ENCODE data around the gene KCNIP1.

The KCNIP1 gene

DNA sequence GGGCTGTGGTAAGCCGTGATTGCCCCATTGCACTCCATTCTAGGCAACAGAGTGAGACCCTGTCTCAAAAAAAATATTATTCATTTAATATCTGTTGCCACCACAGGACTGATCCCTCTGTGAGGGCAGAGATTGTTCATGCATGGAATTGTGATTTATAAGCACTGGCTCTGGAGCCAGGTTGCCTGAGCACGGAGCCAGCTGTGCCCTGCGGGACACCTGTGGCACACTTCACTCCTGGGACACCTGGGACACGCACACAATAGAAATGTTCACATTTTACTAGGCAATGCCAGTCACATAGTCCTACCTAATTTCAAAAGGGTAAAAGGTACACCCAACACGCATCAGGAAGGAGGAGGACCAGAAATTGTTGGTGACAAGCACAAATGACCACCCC is 196.7 kb downstream of the KCNIP1 start:
- H2BK12ac ChIP-seq (ENCODE audit: low read length) = no peak overlapping the region
- no CpG with 5 or more reads among the region's 5 CpGs for WGBS, 2 donors (ENCODE audit: extremely low coverage in 2 of 2, insufficient read length in 2 of 2, insufficient replicate concordance in 1 of 2)

DNA sequence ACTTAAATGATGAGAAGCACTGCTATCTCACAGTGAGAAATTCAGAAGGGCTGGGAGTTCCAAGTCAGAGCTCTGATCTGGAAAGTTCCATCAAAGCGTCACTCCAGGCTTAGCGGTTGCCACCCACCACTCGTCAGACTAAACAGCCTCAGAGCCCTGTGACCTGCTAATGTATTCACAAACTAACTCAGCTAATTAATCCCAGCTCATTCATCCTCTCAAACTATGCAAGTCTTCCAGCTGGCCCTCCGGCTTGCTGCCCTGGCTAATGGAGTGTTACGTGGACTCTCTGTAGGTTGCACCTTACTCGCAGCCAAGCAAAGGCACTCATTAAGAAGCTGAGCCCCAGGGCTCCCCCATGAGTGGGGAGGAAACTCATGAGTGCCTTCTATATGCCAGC is 197.5 kb downstream of the KCNIP1 start:
- no peak overlapping the region for H2BK12ac ChIP-seq (ENCODE audit: low read length)
- H3K79me1 ChIP-seq (ENCODE audit: low read depth, low read length) = no peaks in the 10 kb centered on the region
- H4K8ac ChIP-seq (ENCODE audit: low read depth, low read length) = no peak overlapping the region
- H3K27ac ChIP-seq (replicated peaks; ENCODE audit: low read length) = no peak overlapping the region
- peaks cover 0 to 3% (median 0%) of the 10 kb centered on the region in 3 experiments for H3K27me3 ChIP-seq (ENCODE audit: control insufficient read depth in 3 of 3, insufficient read depth in 3 of 3, low read depth in 1 of 3, low read length in 3 of 3)
- no peak overlapping the region for H2BK120ac ChIP-seq (ENCODE audit: low read depth, low read length)
- H3K18ac ChIP-seq (ENCODE audit: low read length) = no peak overlapping the region
- no peak overlapping the region for H2AFZ ChIP-seq (ENCODE audit: low read length)
- no peak overlapping the region for H2BK5ac ChIP-seq (ENCODE audit: low read length)
- no peak overlapping the region for H3K14ac ChIP-seq (ENCODE audit: low read length)
- H2BK15ac ChIP-seq (ENCODE audit: low read length) = no peak overlapping the region
- H3K36me3 ChIP-seq (replicated peaks in 1 of 2; ENCODE audit: control insufficient read depth in 2 of 2, insufficient read depth in 2 of 2, low read length in 2 of 2) = no peaks in the 10 kb centered on the region
- no peak overlapping the region for H3K4me3 ChIP-seq (ENCODE audit: low read length in 2 of 2)
- H2AK5ac ChIP-seq (ENCODE audit: low read depth, low read length) = no peak overlapping the region
- H3K9me3 ChIP-seq (replicated peaks in 1 of 2; ENCODE audit: control insufficient read depth in 2 of 2, insufficient read depth in 1 of 2, low read depth in 1 of 2, low read length in 2 of 2) = no peaks in the 10 kb centered on the region
- H4K91ac ChIP-seq (ENCODE audit: low read depth, low read length, poor library complexity) = no peak overlapping the region
- peaks cover 0 to 6% of the 10 kb centered on the region in 2 donors for H3K4me1 ChIP-seq (ENCODE audit: control insufficient read depth in 2 of 2, insufficient read depth in 1 of 2, low read depth in 1 of 2, low read length in 2 of 2)
- no peak overlapping the region for H3K4ac ChIP-seq (ENCODE audit: low read length)
- DNase-seq (ENCODE audit: low spot score) = peak; percentile 31
- no CpG with 5 or more reads among the region's 6 CpGs for WGBS, 2 donors (ENCODE audit: extremely low coverage in 2 of 2, insufficient read length in 2 of 2, insufficient replicate concordance in 1 of 2)
- H3K4me2 ChIP-seq (ENCODE audit: insufficient read depth, low read length, poor library complexity, severe bottlenecking) = no peak overlapping the region
- H3K9ac ChIP-seq (ENCODE audit: low read depth, low read length, poor library complexity) = no peak overlapping the region
- H3K23ac ChIP-seq (ENCODE audit: low read depth, low read length, poor library complexity) = no peak overlapping the region

More for the DNA sequence above, 196.7 kb downstream of the KCNIP1 start:
- no peak overlapping the region for H2BK5ac ChIP-seq (ENCODE audit: low read length)
- no peak overlapping the region for H3K4me2 ChIP-seq (ENCODE audit: insufficient read depth, low read length, poor library complexity, severe bottlenecking)
- no peak overlapping the region for H3K14ac ChIP-seq (ENCODE audit: low read length)
- no peak overlapping the region for H2AK5ac ChIP-seq (ENCODE audit: low read depth, low read length)
- no peaks in the 10 kb centered on the region for H3K36me3 ChIP-seq (replicated peaks in 1 of 2; ENCODE audit: control insufficient read depth in 2 of 2, insufficient read depth in 2 of 2, low read length in 2 of 2)
- peaks cover 0 to 3% (median 0%) of the 10 kb centered on the region in 3 experiments for H3K27me3 ChIP-seq (ENCODE audit: control insufficient read depth in 3 of 3, insufficient read depth in 3 of 3, low read depth in 1 of 3, low read length in 3 of 3)
- no peak for DNase-seq (ENCODE audit: low spot score)
- peaks cover 0 to 6% of the 10 kb centered on the region in 2 donors for H3K4me1 ChIP-seq (ENCODE audit: control insufficient read depth in 2 of 2, insufficient read depth in 1 of 2, low read depth in 1 of 2, low read length in 2 of 2)
- H2AFZ ChIP-seq (ENCODE audit: low read length) = no peak overlapping the region
- no peak overlapping the region for H3K4ac ChIP-seq (ENCODE audit: low read length)
- H3K23ac ChIP-seq (ENCODE audit: low read depth, low read length, poor library complexity) = no peak overlapping the region
- no peak overlapping the region for H4K8ac ChIP-seq (ENCODE audit: low read depth, low read length)
- no peak overlapping the region for H2BK15ac ChIP-seq (ENCODE audit: low read length)
- no peaks in the 10 kb centered on the region for H3K79me1 ChIP-seq (ENCODE audit: low read depth, low read length)
- no peak overlapping the region for H4K91ac ChIP-seq (ENCODE audit: low read depth, low read length, poor library complexity)
- H3K4me3 ChIP-seq (ENCODE audit: low read length in 2 of 2) = no peak overlapping the region
- H3K27ac ChIP-seq (replicated peaks; ENCODE audit: low read length) = no peak overlapping the region
- no peaks in the 10 kb centered on the region for H3K9me3 ChIP-seq (replicated peaks in 1 of 2; ENCODE audit: control insufficient read depth in 2 of 2, insufficient read depth in 1 of 2, low read depth in 1 of 2, low read length in 2 of 2)
- H2BK120ac ChIP-seq (ENCODE audit: low read depth, low read length) = no peak overlapping the region
- no peak overlapping the region for H3K18ac ChIP-seq (ENCODE audit: low read length)
- no peak overlapping the region for H3K9ac ChIP-seq (ENCODE audit: low read depth, low read length, poor library complexity)

DNA sequence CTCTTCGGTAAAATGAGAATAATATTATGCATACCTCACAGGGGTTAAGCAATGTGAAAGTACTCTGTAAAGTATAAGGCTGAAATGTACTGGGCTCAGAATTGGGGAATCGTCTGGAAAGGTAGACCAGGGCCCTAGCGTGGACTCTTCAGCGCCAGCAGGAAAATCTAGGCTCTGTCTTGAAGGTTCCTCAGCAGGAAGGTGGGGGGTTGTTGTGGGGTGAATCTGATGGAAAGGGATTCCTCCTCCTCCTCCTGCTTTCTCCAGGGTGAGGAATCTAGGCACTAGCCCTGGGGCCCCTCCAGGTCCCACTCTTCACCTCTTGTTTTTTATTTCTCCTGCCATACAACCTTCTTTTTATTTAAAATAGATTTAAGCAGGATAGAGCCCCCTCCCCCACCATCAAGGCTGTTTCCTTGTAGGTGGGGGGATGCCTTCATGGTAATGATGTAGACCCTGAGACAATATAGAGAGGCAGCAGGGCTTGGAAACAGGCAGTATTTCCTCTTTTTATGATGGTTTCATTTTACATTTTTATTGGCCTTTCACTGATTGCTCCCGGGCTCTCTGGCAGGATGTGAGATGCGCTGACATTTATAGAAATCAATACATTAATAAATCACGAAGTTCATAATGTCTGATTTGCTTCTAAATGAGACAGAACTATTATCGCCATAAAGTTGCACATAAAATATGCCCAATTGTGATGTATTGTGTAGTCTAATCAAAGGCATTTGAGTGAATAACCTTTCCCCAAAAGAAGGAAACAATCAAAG is 200.8 kb downstream of the KCNIP1 start:
- Histone ChIP-seq H3K4me3 (ENCODE audit: low read length in 2 of 2) (no peak overlapping the region), H2AFZ (ENCODE audit: low read length) (no peak overlapping the region), H4K8ac (ENCODE audit: low read depth, low read length) (no peak overlapping the region), H3K18ac (ENCODE audit: low read length) (no peak overlapping the region), H4K91ac (ENCODE audit: low read depth, low read length, poor library complexity) (no peak overlapping the region), H3K4me2 (ENCODE audit: insufficient read depth, low read length, poor library complexity, severe bottlenecking) (no peak overlapping the region), H3K27ac (replicated peaks; ENCODE audit: low read length) (no peak overlapping the region), H3K4me1 (ENCODE audit: control insufficient read depth in 2 of 2, insufficient read depth in 1 of 2, low read depth in 1 of 2, low read length in 2 of 2) (peaks cover 0 to 4% of the 10 kb centered on the region in 2 donors), H2BK15ac (ENCODE audit: low read length) (no peak overlapping the region), H3K4ac (ENCODE audit: low read length) (no peak overlapping the region), H3K36me3 (replicated peaks in 1 of 2; ENCODE audit: control insufficient read depth in 2 of 2, insufficient read depth in 2 of 2, low read length in 2 of 2) (no peaks in the 10 kb centered on the region), H3K79me1 (ENCODE audit: low read depth, low read length) (no peaks in the 10 kb centered on the region), H3K9ac (ENCODE audit: low read depth, low read length, poor library complexity) (no peak overlapping the region), H2AK5ac (ENCODE audit: low read depth, low read length) (no peak overlapping the region), H3K14ac (ENCODE audit: low read length) (no peak overlapping the region), H2BK12ac (ENCODE audit: low read length) (no peak overlapping the region), H2BK120ac (ENCODE audit: low read depth, low read length) (no peak overlapping the region), H3K9me3 (replicated peaks in 1 of 2; ENCODE audit: control insufficient read depth in 2 of 2, insufficient read depth in 1 of 2, low read depth in 1 of 2, low read length in 2 of 2) (no peaks in the 10 kb centered on the region), H3K23ac (ENCODE audit: low read depth, low read length, poor library complexity) (no peak overlapping the region), H2BK5ac (ENCODE audit: low read length) (no peak overlapping the region), H3K27me3 (ENCODE audit: control insufficient read depth in 3 of 3, insufficient read depth in 3 of 3, low read depth in 1 of 3, low read length in 3 of 3) (peaks cover 0 to 3% (median 0%) of the 10 kb centered on the region in 3 experiments)
- no peak for DNase-seq (ENCODE audit: low spot score)
- no CpG with 5 or more reads among the region's 8 CpGs for WGBS, 2 donors (ENCODE audit: extremely low coverage in 2 of 2, insufficient read length in 2 of 2, insufficient replicate concordance in 1 of 2)

DNA sequence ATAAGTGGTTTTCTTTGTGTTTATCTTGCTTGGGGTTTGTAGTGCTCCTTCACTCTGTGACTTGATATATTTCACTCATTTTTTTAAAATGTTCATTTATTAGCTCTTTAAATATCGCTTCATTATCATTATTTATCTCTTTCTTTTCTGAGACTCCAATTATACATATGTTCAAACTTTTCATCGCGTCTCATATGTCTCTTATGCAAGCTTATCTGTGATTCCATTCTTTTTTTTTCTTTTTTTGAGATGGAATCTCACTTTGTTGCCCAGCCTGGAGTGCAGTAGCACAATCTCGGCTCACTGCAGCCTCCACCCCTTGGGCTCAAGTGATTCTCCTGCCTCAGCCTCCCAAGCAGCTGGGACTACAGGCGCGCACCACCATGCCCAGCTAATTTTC is 205.8 kb downstream of the KCNIP1 start:
- no peak overlapping the region for H2BK120ac ChIP-seq (ENCODE audit: low read depth, low read length)
- H3K4me3 ChIP-seq (ENCODE audit: low read length in 2 of 2) = no peak overlapping the region
- H2AFZ ChIP-seq (ENCODE audit: low read length) = no peak overlapping the region
- no peaks in the 10 kb centered on the region for H3K9me3 ChIP-seq (replicated peaks in 1 of 2; ENCODE audit: control insufficient read depth in 2 of 2, insufficient read depth in 1 of 2, low read depth in 1 of 2, low read length in 2 of 2)
- H3K4me1 ChIP-seq (ENCODE audit: control insufficient read depth in 2 of 2, insufficient read depth in 1 of 2, low read depth in 1 of 2, low read length in 2 of 2) = no peaks in the 10 kb centered on the region
- no peak overlapping the region for H3K23ac ChIP-seq (ENCODE audit: low read depth, low read length, poor library complexity)
- H3K4ac ChIP-seq (ENCODE audit: low read length) = no peak overlapping the region
- H3K27me3 ChIP-seq (ENCODE audit: control insufficient read depth in 3 of 3, insufficient read depth in 3 of 3, low read depth in 1 of 3, low read length in 3 of 3) = no peaks in the 10 kb centered on the region
- H4K8ac ChIP-seq (ENCODE audit: low read depth, low read length) = no peak overlapping the region
- no CpG with 5 or more reads among the region's 6 CpGs for WGBS, 2 donors (ENCODE audit: extremely low coverage in 2 of 2, insufficient read length in 2 of 2, insufficient replicate concordance in 1 of 2)
- H3K79me1 ChIP-seq (ENCODE audit: low read depth, low read length) = no peaks in the 10 kb centered on the region
- H3K36me3 ChIP-seq (replicated peaks in 1 of 2; ENCODE audit: control insufficient read depth in 2 of 2, insufficient read depth in 2 of 2, low read length in 2 of 2) = no peaks in the 10 kb centered on the region
- H2BK5ac ChIP-seq (ENCODE audit: low read length) = no peak overlapping the region
- no peak overlapping the region for H2BK12ac ChIP-seq (ENCODE audit: low read length)
- H3K4me2 ChIP-seq (ENCODE audit: insufficient read depth, low read length, poor library complexity, severe bottlenecking) = no peak overlapping the region
- no peak for DNase-seq (ENCODE audit: low spot score)
- no peak overlapping the region for H3K18ac ChIP-seq (ENCODE audit: low read length)
- H3K9ac ChIP-seq (ENCODE audit: low read depth, low read length, poor library complexity) = no peak overlapping the region
- no peak overlapping the region for H2AK5ac ChIP-seq (ENCODE audit: low read depth, low read length)
- H2BK15ac ChIP-seq (ENCODE audit: low read length) = no peak overlapping the region
- H3K27ac ChIP-seq (replicated peaks; ENCODE audit: low read length) = no peak overlapping the region
- H4K91ac ChIP-seq (ENCODE audit: low read depth, low read length, poor library complexity) = no peak overlapping the region
- no peak overlapping the region for H3K14ac ChIP-seq (ENCODE audit: low read length)

Measured in neuronal stem cell (in vitro differentiated cells).